ENCODE data around the gene MT1X. TPM values are rescaled to one million over a fixed set of nuclear protein-coding genes. Genes with fewer than 3 reads are reported as not detected.

The MT1X gene
- total and polyA plus RNA-seq, 4 donors = 15.0 to 31.3 (median 24.9) TPM

DNA sequence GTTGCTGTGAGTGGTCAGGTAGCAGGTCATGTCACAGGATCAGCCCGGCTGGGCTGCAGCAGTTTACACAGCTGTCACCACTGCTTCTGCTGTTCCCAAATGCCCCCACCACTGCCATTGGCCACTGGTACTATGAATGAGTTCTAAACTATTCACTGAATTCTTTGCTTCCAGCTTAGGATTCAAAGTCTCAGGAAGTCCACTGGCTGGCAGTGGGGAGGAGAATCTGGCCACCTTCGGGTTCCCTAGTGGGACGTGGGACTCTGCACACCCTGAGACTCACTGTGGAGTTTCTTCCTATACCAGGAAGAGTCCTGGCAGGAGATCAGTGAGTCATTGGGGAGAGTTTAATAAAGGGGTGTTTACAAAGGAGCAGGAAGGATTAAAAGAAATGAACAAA is 6.9 kb downstream of the MT1X start:
- H3K27me3 ChIP-seq (ENCODE audit: control insufficient read depth, insufficient read depth, low read length) = no peaks in the 10 kb centered on the region
- H3K9me3 ChIP-seq (ENCODE audit: control insufficient read depth, insufficient read depth, low read length) = peaks cover 2% of the 10 kb centered on the region
- H3K4me1 ChIP-seq (ENCODE audit: control insufficient read depth, insufficient read depth, low read length) = peaks cover 9% of the 10 kb centered on the region
- no peak for DNase-seq (ENCODE audit: low read depth in 4 of 6, low spot score in 6 of 6)
- no peak overlapping the region for H3K27ac ChIP-seq (ENCODE audit: low read depth, low read length)
- no peaks in the 10 kb centered on the region for H3K36me3 ChIP-seq (ENCODE audit: control insufficient read depth, insufficient read depth, low read length)
- H3K4me3 ChIP-seq (ENCODE audit: low read depth, low read length) = no peak overlapping the region
- WGBS (ENCODE audit: insufficient coverage) = 82% methylated on average over 2 of the region's 3 CpGs

DNA sequence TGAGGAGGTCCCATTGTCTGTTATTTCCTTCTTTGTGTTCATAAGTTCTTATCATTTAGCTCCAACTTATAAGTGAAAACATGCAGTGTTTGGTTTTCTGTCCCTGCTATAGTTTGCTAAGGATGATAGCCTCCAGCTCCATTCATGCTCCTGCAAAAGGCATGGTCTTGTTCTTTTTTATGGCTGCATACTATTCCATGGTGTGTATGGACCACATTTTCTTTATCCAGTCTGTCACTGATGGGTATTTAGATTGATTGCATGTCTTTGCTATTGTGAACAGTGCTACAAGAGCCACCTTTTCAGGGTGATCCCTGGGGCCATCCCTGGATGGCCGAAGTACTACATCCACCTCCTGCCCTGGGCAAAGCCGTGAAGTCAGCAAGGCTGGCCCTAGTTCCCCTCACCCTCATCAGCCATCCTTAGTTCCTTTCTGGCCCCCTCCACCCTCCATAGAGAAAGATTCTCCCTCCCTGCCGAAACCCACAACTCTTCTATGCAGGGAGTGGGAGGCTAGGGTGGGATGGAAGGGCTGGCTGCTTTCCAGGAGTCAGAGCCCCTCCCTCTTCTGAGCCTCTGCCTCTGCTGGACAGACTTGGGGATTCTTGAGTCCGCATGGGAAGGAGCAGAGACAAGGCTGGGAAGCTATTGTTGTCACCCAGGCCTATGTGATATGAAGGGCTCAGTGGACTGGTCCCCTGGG is 8.3 kb downstream of the MT1X start:
- no peaks in the 10 kb centered on the region for H3K4me1 ChIP-seq (ENCODE audit: control insufficient read depth, insufficient read depth, low read length)
- WGBS (ENCODE audit: insufficient coverage) = 83% methylated on average over 3 of the region's 4 CpGs
- no peak for DNase-seq (ENCODE audit: low read depth in 4 of 6, low spot score in 6 of 6)
- peaks cover 2% of the 10 kb centered on the region for H3K9me3 ChIP-seq (ENCODE audit: control insufficient read depth, insufficient read depth, low read length)
- no peak overlapping the region for H3K27ac ChIP-seq (ENCODE audit: low read depth, low read length)
- no peaks in the 10 kb centered on the region for H3K36me3 ChIP-seq (ENCODE audit: control insufficient read depth, insufficient read depth, low read length)
- no peaks in the 10 kb centered on the region for H3K27me3 ChIP-seq (ENCODE audit: control insufficient read depth, insufficient read depth, low read length)
- H3K4me3 ChIP-seq (ENCODE audit: low read depth, low read length) = no peak overlapping the region

- Histone ChIP-seq H3K36me3 (ENCODE audit: control insufficient read depth, insufficient read depth, low read length) (no peaks in the 10 kb centered on the region), H3K9me3 (ENCODE audit: control insufficient read depth, insufficient read depth, low read length) (no peaks in the 10 kb centered on the region), H3K27ac (ENCODE audit: low read depth, low read length) (no peak overlapping the region), H3K4me3 (ENCODE audit: low read depth, low read length) (no peak overlapping the region), H3K4me1 (ENCODE audit: control insufficient read depth, insufficient read depth, low read length) (no peaks in the 10 kb centered on the region), H3K27me3 (ENCODE audit: control insufficient read depth, insufficient read depth, low read length) (no peaks in the 10 kb centered on the region)
- WGBS (ENCODE audit: insufficient coverage) = 73% methylated on average over 4 of the region's 4 CpGs
- DNase-seq (ENCODE audit: low read depth in 4 of 6, low spot score in 6 of 6) = no peak
Measured at GRCh38 chr16:56691885-56692284, 9.6 kb downstream of the MT1X start.

GRCh38 chr16:56695246-56695645 is 13.0 kb downstream of the MT1X start:
- no peak overlapping the region for H3K27ac ChIP-seq (ENCODE audit: low read depth, low read length)
- no peaks in the 10 kb centered on the region for H3K4me1 ChIP-seq (ENCODE audit: control insufficient read depth, insufficient read depth, low read length)
- DNase-seq (ENCODE audit: low read depth in 4 of 6, low spot score in 6 of 6) = no peak
- no peaks in the 10 kb centered on the region for H3K27me3 ChIP-seq (ENCODE audit: control insufficient read depth, insufficient read depth, low read length)
- no peak overlapping the region for H3K4me3 ChIP-seq (ENCODE audit: low read depth, low read length)
- H3K36me3 ChIP-seq (ENCODE audit: control insufficient read depth, insufficient read depth, low read length) = no peaks in the 10 kb centered on the region
- WGBS (ENCODE audit: insufficient coverage) = 80% methylated on average over 1 of the region's 1 CpG
- H3K9me3 ChIP-seq (ENCODE audit: control insufficient read depth, insufficient read depth, low read length) = no peaks in the 10 kb centered on the region

DNA sequence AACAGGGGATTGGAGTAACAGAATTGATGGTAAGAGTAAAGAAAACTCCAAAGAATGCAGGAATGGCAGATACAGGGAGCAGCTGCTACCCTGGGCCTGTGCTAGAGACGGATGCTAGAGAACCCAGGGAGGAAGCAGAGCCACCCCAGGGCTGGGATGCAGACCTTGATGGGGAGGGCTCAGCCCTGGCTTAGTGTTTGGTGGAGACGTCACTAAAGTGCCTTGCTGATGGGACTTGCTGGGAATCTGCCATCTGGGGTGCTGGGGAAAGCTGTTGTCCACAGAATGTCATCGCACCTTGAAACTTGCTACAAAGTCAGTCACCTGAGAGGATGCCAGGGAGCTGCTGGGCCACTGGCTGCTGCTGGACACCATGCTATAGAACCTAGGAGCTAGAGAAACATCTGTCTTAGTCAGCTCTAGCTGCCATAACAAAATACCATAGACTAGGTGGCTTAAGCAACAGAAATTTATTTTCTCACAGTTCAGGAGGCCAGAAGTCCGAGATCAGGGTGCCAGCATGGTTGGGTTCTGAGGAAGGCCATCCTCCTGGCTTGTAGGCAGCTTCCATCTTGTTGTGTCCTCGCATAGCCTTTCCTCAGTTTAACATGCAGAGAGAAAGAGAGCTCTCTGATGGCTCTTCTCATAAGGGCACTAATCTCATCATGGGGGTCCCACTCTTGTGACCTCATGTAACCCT is 15.3 kb downstream of the MT1X start:
- H3K4me1 ChIP-seq (ENCODE audit: control insufficient read depth, insufficient read depth, low read length) = no peaks in the 10 kb centered on the region
- no peaks in the 10 kb centered on the region for H3K9me3 ChIP-seq (ENCODE audit: control insufficient read depth, insufficient read depth, low read length)
- no peaks in the 10 kb centered on the region for H3K36me3 ChIP-seq (ENCODE audit: control insufficient read depth, insufficient read depth, low read length)
- no peak overlapping the region for H3K4me3 ChIP-seq (ENCODE audit: low read depth, low read length)
- H3K27ac ChIP-seq (ENCODE audit: low read depth, low read length) = no peak overlapping the region
- H3K27me3 ChIP-seq (ENCODE audit: control insufficient read depth, insufficient read depth, low read length) = no peaks in the 10 kb centered on the region
- WGBS (ENCODE audit: insufficient coverage) = 92% methylated on average over 5 of the region's 5 CpGs
- DNase-seq (ENCODE audit: low read depth in 4 of 6, low spot score in 6 of 6) = no peak

DNA sequence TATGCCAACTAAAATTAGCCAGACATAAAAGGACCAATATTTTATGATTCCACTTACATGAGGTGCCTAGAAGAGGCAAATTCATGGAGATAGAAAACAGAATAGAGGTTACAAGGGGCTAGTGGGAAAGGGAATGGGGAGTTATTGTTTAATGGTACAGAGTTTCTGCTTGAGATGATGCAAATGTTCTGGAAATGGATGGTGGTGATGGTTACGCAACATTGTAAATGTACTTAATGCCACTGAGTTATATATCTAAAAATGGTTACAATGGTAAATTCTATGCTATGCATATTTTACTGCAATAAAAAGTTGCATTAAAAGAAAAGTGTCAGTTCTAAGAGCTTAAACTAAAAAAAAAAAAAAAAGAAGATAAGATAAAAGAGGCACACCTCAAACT is 17.9 kb downstream of the MT1X start:
- no peaks in the 10 kb centered on the region for H3K4me1 ChIP-seq (ENCODE audit: control insufficient read depth, insufficient read depth, low read length)
- no peak overlapping the region for H3K27ac ChIP-seq (ENCODE audit: low read depth, low read length)
- DNase-seq (ENCODE audit: low read depth in 4 of 6, low spot score in 6 of 6) = no peak
- WGBS (ENCODE audit: insufficient coverage) = no CpG with 5 or more reads among the region's 1 CpG
- no peaks in the 10 kb centered on the region for H3K36me3 ChIP-seq (ENCODE audit: control insufficient read depth, insufficient read depth, low read length)
- H3K27me3 ChIP-seq (ENCODE audit: control insufficient read depth, insufficient read depth, low read length) = no peaks in the 10 kb centered on the region
- H3K9me3 ChIP-seq (ENCODE audit: control insufficient read depth, insufficient read depth, low read length) = no peaks in the 10 kb centered on the region
- no peak overlapping the region for H3K4me3 ChIP-seq (ENCODE audit: low read depth, low read length)

DNA sequence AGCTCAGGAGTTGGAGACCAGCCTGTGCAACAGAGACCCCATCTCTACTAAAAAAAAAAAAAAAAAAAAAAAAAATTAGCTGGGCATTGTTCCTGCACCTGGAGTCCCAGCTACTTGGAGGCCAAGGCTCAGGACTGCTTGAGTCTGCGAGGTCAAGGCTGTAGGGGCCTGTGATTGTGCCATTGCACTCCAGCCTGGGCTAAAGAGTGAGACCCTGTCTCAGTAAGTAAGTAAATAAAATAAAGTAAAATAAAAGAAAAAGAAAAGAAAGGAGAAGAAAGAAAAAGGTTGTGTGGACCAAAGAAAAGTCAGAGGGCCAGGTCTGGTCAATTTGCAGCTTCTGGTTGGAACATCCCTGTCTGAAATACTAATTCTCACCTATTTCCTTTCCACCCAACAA is 18.4 kb downstream of the MT1X start:
- 100% methylated on average over 1 of the region's 1 CpG for WGBS (ENCODE audit: insufficient coverage)
- Histone ChIP-seq H3K27me3 (ENCODE audit: control insufficient read depth, insufficient read depth, low read length) (no peaks in the 10 kb centered on the region), H3K4me1 (ENCODE audit: control insufficient read depth, insufficient read depth, low read length) (no peaks in the 10 kb centered on the region), H3K36me3 (ENCODE audit: control insufficient read depth, insufficient read depth, low read length) (no peaks in the 10 kb centered on the region), H3K9me3 (ENCODE audit: control insufficient read depth, insufficient read depth, low read length) (no peaks in the 10 kb centered on the region), H3K4me3 (ENCODE audit: low read depth, low read length) (no peak overlapping the region), H3K27ac (ENCODE audit: low read depth, low read length) (no peak overlapping the region)
- DNase-seq (ENCODE audit: low read depth in 4 of 6, low spot score in 6 of 6) = no peak

DNA sequence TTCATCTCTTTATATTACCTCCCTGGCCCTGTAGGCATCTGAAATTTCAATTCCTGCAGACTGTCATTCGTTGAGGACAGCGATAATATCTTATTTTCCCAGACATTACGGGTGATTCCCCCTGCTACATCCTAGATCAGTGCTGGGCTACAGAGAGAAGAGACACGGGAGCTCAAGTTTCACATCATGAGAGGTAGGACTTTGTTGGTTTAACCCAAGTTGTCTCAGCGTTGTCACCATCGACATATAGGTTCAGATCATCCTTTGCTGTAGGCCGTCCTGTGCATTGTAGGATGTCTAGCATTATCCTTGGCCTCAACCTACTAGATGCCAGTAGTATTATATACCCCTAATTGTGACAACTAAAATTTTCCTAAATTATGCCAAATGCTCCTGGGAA is 19.3 kb downstream of the MT1X start:
- H3K36me3 ChIP-seq (ENCODE audit: control insufficient read depth, insufficient read depth, low read length) = no peaks in the 10 kb centered on the region
- no peaks in the 10 kb centered on the region for H3K9me3 ChIP-seq (ENCODE audit: control insufficient read depth, insufficient read depth, low read length)
- H3K4me1 ChIP-seq (ENCODE audit: control insufficient read depth, insufficient read depth, low read length) = no peaks in the 10 kb centered on the region
- H3K27ac ChIP-seq (ENCODE audit: low read depth, low read length) = no peak overlapping the region
- WGBS (ENCODE audit: insufficient coverage) = 95% methylated on average over 3 of the region's 7 CpGs
- DNase-seq (ENCODE audit: low read depth in 4 of 6, low spot score in 6 of 6) = no peak
- H3K4me3 ChIP-seq (ENCODE audit: low read depth, low read length) = no peak overlapping the region
- H3K27me3 ChIP-seq (ENCODE audit: control insufficient read depth, insufficient read depth, low read length) = no peaks in the 10 kb centered on the region

- Histone ChIP-seq H3K4me3 (ENCODE audit: low read depth, low read length) (no peak overlapping the region), H3K9me3 (ENCODE audit: control insufficient read depth, insufficient read depth, low read length) (no peaks in the 10 kb centered on the region), H3K27me3 (ENCODE audit: control insufficient read depth, insufficient read depth, low read length) (no peaks in the 10 kb centered on the region), H3K27ac (ENCODE audit: low read depth, low read length) (no peak overlapping the region), H3K4me1 (ENCODE audit: control insufficient read depth, insufficient read depth, low read length) (no peaks in the 10 kb centered on the region), H3K36me3 (ENCODE audit: control insufficient read depth, insufficient read depth, low read length) (no peaks in the 10 kb centered on the region)
- 100% methylated on average over 1 of the region's 5 CpGs for WGBS (ENCODE audit: insufficient coverage)
- no peak for DNase-seq (ENCODE audit: low read depth in 4 of 6, low spot score in 6 of 6)
Measured at GRCh38 chr16:56702836-56703235, 20.6 kb downstream of the MT1X start.

All from spinal cord (tissue), 10 donors.